Mucosa of rectum (tissue), 2 donors: ENCODE measurements around the gene PCBP3.

Source experiments
- H3K27ac ChIP-seq, 2 donors: one replicate each; pipeline ENCODE4 v1.7.0; 2013; ENCODE audit warnings: inconsistent platforms in 2 of 2, low read depth in 2 of 2, low read length in 2 of 2
- H3K27me3 ChIP-seq, 2 donors: one replicate each; pipeline ENCODE4 v1.7.0; 2013; ENCODE audit warnings: low read length in 2 of 2; ENCODE audit not compliant: control insufficient read depth in 2 of 2, insufficient read depth in 2 of 2
- H3K36me3 ChIP-seq, 2 donors: one replicate each; pipeline ENCODE4 v1.7.0; 2013; ENCODE audit warnings: low read length in 2 of 2; ENCODE audit not compliant: control insufficient read depth in 2 of 2, insufficient read depth in 2 of 2
- H3K4me1 ChIP-seq, 2 donors: one replicate each; pipeline ENCODE4 v1.7.0; 2013; ENCODE audit warnings: low read length in 2 of 2, mild to moderate bottlenecking in 1 of 2; ENCODE audit not compliant: control insufficient read depth in 2 of 2, insufficient read depth in 2 of 2
- H3K4me3 ChIP-seq, 2 donors: one replicate each; pipeline ENCODE4 v1.7.0; 2013; ENCODE audit warnings: low read length in 2 of 2
- H3K9ac ChIP-seq, 2 donors: one replicate each; pipeline ENCODE4 v1.7.0; 2013; ENCODE audit warnings: low read length in 2 of 2, low read depth in 1 of 2, mild to moderate bottlenecking in 1 of 2
- H3K9me3 ChIP-seq, 2 donors: one replicate each; pipeline ENCODE4 v1.7.0; 2013; ENCODE audit warnings: low read length in 2 of 2; ENCODE audit not compliant: control insufficient read depth in 2 of 2
- donor health status: healthy.
- donor health status: Normal muscosa, but diverticular disease.

The PCBP3 gene

DNA sequence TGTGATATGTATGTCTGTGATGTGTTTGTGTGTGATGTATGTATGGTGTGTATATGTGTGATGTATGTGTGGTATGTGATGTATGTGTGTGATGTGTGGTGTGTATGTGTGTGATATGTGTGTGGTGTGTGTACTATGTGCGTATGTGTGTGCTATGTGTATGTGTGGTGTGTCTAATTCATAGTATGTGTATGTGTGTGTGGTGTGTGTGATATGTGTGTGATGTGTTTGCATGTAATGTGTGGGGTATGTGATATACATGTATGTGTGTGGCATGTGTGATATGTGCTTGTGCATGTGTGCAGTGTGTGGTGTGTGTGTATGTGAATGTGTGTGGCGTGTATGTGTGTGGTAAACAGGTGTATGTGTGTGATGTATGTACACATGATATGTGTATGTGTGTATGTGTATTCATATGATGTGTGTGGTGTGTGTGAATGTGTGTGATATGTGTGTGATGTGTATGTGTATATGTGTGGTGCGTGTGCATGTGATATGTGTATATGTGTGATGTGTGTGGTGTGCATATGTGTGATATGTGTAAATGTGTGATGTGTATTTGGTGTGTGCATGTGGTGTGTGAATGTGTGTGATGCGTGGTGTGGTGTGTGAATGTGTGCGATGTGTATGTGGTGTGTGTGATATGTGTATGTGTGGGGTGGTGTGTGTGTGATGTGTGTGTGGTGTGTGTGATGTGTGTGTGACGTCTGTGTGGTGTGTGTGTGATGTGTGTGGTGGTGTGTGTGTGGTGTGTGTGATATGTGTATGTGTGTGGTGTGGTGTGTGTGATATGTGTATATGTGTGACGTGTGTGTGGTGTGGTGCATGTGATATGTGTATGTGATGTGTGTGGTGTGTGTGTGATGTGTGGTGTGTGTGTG is 8.0 kb upstream of the PCBP3 start:
- Histone ChIP-seq H3K4me1 (peaks cover 0 to 4% of the 10 kb centered on the region in 2 donors), H3K36me3 (no peaks in the 10 kb centered on the region), H3K27me3 (no peaks in the 10 kb centered on the region), H3K4me3 (no peak overlapping the region), H3K9ac (no peak overlapping the region), H3K27ac (no peak overlapping the region), H3K9me3 (no peaks in the 10 kb centered on the region)

- Histone ChIP-seq H3K9me3 (no peaks in the 10 kb centered on the region), H3K4me3 (no peak overlapping the region), H3K27ac (no peak overlapping the region), H3K27me3 (no peaks in the 10 kb centered on the region), H3K36me3 (no peaks in the 10 kb centered on the region), H3K9ac (no peak overlapping the region), H3K4me1 (peaks cover 0 to 4% of the 10 kb centered on the region in 2 donors)
These were observed 7.1 kb upstream of the PCBP3 start for GRCh38 chr21:45636459-45636858.

GRCh38 chr21:45636951-45637646 is 6.4 kb upstream of the PCBP3 start:
- Histone ChIP-seq H3K4me3 (no peak overlapping the region), H3K9ac (no peak overlapping the region), H3K27me3 (no peaks in the 10 kb centered on the region), H3K36me3 (no peaks in the 10 kb centered on the region), H3K4me1 (peaks cover 0 to 4% of the 10 kb centered on the region in 2 donors), H3K9me3 (no peaks in the 10 kb centered on the region), H3K27ac (no peak overlapping the region)

DNA sequence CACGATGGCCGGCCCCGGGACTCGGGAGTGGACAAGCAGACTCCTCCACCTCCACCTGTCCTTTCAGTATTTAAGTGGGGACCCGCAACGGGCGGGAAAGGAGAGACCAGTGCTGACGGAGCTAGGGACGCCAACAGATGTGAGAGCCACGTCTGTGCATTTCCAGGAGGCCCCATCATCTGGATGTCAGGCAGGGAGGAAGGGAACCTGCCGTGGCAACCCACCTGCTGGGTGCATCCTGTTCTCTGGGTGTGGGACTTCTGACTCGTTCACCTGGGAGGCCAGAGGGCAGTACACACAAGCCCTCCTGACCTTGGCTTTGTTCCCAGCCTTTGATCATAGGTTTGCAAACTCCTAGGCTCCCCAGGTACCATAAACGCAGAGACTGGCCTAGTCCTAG is 5.6 kb upstream of the PCBP3 start:
- Histone ChIP-seq H3K9ac (no peak overlapping the region), H3K27me3 (no peaks in the 10 kb centered on the region), H3K9me3 (no peaks in the 10 kb centered on the region), H3K36me3 (no peaks in the 10 kb centered on the region), H3K4me3 (no peak overlapping the region), H3K27ac (no peak overlapping the region), H3K4me1 (peaks cover 0 to 4% of the 10 kb centered on the region in 2 donors)

DNA sequence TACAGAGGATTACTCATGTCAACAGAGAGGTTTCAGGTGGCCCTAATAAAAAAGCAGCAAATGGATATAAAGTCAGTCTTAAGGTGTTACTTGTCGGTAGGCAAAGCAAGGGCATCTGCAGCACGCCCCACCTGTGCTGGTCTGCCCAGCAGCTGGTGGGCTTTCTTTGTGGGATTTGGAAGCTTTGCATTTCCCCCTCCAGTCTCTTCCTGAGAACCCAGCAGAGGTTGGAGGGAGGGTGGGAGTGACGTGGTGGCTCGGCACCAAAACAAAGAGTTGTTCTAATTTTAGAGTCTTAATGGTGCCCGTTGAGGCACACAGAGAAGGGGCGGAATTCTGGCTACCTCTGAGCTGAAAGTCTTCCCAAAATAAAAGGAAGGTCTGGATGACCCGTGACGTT is 4.8 kb upstream of the PCBP3 start:
- no peaks in the 10 kb centered on the region for H3K36me3 ChIP-seq
- no peaks in the 10 kb centered on the region for H3K9me3 ChIP-seq
- no peak overlapping the region for H3K27ac ChIP-seq
- H3K9ac ChIP-seq: no peak overlapping the region
- peaks cover 0 to 4% of the 10 kb centered on the region in 2 donors for H3K4me1 ChIP-seq
- H3K27me3 ChIP-seq: no peaks in the 10 kb centered on the region
- no peak overlapping the region for H3K4me3 ChIP-seq

DNA sequence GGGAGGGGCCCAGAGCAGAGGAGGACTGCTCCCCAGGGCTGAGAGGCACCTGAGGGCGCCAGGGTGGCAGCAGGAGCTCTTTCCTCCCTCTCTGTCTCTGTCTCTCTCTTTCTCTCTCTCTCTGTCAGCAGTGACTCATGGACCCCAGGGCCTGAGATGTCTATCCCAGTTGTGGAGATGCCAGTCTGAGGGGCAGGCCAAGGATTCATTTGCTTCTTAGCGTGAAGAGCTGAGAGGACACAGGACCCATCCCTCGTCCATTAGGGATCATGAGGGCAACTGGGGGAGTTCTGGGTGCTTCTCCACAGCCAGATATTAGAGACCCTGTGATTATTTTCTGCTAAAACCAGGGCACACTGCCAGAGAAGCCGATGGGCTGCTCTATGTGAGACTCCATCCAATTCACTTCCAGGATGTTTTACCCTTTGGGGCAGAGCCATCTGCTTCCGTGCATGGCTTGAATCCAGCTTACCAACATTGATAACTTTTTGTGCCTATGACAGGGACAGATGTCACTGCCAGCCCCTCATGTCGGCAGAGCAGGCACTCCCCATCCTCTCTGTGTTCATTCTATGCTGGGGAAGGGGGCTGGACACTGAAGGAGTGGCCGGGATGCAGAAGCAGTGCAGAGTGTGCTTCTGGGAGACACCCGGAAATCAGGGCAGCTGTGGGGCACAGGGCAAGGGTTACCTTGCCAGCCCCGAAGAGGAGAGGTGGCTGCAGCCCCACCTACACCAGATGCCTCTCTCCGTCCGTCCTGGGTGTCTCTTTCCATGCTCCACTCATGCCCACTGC is 4.1 kb upstream of the PCBP3 start:
- no peak overlapping the region for H3K27ac ChIP-seq
- H3K9ac ChIP-seq: no peak overlapping the region
- H3K36me3 ChIP-seq: no peaks in the 10 kb centered on the region
- H3K27me3 ChIP-seq: peaks cover under 1 to 1% of the 10 kb centered on the region in 2 donors
- H3K4me3 ChIP-seq: no peak overlapping the region
- H3K9me3 ChIP-seq: no peaks in the 10 kb centered on the region
- H3K4me1 ChIP-seq: peaks cover 3 to 4% of the 10 kb centered on the region in 2 donors

DNA sequence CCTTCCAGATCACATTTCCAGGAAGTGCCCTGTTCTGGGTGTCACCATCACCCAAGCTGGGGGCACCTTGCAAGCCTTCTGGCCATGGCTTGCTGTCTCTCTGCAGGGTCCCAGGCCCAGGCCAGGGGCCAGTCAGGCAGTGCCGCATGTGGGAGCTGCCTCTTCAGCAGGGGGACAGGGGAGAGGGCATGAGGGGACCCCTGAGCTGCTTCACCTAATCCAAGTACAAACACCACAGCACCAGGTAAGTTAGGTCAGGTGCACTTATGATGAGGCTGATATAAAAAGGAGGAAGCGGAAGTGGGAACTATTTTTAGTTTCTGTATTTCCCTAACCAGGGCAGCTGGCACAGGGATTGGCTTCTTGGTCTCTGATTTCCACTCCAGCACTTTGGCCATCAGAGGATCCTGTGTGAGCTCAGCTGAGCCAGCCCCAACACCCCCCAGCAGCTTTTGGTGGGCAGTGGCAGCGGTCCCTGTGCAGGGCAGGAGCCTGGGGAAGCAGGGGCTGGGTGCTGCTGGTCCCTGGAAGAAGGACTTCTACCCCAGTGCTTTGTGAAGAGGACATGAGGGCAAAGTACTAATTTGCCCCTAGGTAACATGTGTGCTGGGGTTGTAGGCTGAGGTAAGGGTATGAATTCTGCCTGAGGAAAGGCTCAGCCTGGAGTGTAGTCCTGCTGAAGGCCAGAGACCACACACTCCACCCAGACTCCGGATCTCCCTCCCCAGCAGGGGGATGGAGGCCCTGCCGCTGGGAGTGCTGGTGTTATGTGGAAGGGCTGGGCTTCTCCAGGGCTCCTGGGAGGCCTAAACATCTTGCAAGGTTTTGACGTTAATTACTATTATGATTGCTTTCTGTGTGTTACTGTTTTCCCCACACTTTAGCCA is 3.3 kb upstream of the PCBP3 start:
- Histone ChIP-seq H3K27me3 (peaks cover 6 to 9% of the 10 kb centered on the region in 2 donors), H3K9ac (no peak overlapping the region), H3K9me3 (no peaks in the 10 kb centered on the region), H3K4me3 (no peak overlapping the region), H3K36me3 (no peaks in the 10 kb centered on the region), H3K27ac (peak overlapping the region in 1 of 2 donors; percentile 63), H3K4me1 (peaks cover 4 to 5% of the 10 kb centered on the region in 2 donors)

DNA sequence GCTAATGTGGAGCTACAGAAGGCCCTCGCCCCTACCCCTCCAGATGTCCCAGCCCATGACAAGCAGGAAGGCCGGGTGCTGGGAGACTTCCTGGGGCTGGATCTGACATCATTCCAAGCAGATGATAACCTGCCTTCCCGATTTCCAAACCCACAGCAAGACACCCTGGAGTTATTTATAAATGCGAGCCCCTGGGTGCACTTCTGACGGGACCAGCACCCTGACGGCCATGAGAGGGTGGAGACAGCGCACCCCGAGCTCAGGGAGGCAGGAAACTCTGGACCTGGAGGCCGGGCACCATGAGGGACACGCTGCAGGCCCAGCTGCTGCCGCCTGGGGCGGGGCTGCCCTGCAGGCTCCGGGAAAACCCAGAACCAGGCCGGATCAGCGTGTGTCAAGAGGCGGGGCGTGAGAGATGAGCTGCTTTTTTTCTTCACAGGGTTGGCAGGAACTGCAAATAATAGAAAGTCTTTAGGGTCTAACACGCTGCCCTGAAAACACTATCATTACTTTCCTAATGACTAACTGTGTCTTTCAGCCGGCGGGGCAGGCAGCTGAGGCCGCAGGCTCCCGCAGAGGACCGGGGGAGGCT is 2.5 kb upstream of the PCBP3 start:
- Histone ChIP-seq H3K4me1 (peaks cover 4 to 5% of the 10 kb centered on the region in 2 donors), H3K4me3 (no peak overlapping the region), H3K9me3 (no peaks in the 10 kb centered on the region), H3K36me3 (no peaks in the 10 kb centered on the region), H3K27me3 (peaks cover 6 to 12% of the 10 kb centered on the region in 2 donors), H3K9ac (no peak overlapping the region), H3K27ac (peak overlapping the region; percentile 29 to 63)

DNA sequence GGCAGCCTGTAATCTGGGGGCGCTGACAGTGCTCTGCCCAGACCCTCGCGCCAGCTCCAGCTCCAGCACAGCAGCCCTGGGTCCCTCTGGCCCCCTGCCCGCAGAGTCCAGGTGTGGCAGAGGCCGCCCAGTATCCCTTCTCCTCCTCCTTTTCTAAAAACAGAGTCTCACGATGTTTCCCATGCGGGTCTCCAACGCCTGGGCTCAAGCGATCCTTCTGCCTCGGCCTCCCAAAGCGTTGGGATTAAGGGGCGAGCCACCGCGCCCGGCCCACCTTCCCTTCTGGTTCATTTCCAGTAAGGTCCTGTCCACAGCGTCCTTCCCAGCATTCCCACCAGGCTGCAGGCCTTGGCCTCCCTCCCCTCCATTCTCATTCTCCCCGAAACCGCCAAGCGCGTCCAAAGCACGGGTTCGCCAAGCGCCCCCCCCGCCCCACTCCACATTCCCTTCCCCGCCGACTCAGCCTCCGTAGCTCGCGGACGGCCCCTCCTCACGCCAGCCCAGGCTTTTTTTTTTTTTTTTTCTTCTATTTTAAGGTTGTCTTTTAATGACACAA is 2.0 kb upstream of the PCBP3 start:
- peaks cover 4 to 5% of the 10 kb centered on the region in 2 donors for H3K4me1 ChIP-seq
- no peak overlapping the region for H3K4me3 ChIP-seq
- peak overlapping the region; percentile 29 to 63 for H3K27ac ChIP-seq
- H3K27me3 ChIP-seq: peaks cover 6 to 12% of the 10 kb centered on the region in 2 donors
- no peaks in the 10 kb centered on the region for H3K36me3 ChIP-seq
- no peaks in the 10 kb centered on the region for H3K9me3 ChIP-seq
- no peak overlapping the region for H3K9ac ChIP-seq
